ENCODE data around the gene DNER. TPM values are rescaled to one million over a fixed set of nuclear protein-coding genes. Genes with fewer than 3 reads are reported as not detected.

DNER gene
- total RNA-seq, 1 experiment from 2014 or later = 8.4 TPM

DNA sequence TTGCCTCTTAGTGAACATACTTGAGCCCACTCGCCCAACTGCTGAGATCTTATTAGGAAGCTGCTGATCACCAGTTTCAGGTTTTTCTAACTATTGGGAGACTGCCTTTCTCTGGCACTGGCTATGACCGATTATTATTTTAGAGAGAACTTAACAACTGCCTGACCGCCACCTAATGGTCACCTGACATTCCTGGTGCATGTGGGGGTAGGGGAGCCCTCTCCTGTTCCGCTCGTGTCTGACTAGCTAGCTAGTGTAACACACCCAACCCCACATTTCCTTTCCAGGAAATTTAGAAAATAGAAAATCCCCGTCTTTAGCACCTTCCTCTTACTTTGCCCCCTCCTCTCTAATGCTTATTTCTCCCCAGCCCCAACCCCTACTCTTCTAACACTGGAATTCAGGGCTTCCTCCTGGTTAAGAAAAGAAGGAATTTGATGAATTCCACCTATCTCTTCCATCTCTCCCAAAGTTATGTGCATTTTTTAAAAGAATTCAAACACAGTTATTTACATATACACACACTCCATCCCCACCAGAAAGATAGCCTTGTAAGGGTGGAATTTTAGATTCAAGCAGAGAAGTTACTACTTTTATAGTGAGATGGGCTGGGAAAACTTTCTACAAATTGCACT is 19.4 kb upstream of the DNER start:
- no peak overlapping the region for H3K27ac ChIP-seq (ENCODE audit: low read depth, low read length, poor library complexity, severe bottlenecking)
- H3K4me1 ChIP-seq (ENCODE audit: insufficient read depth, low read length, poor library complexity, severe bottlenecking) = no peaks in the 10 kb centered on the region
- no peaks in the 10 kb centered on the region for H3K27me3 ChIP-seq (replicated peaks; ENCODE audit: insufficient read depth, low read depth, low read length, poor library complexity)
- no peak for DNase-seq (ENCODE audit: low spot score)
- CTCF ChIA-PET = no interaction called here
- BruUV-seq (replicated peaks) = no TSS peak
- POLR2A ChIA-PET (ENCODE audit: low non-redundant PET) = no interaction called here
- intact Hi-C loops (cut with micrococcal nuclease; ENCODE audit: unreplicated experiment) = no loop called here
- peaks cover 10% of the 10 kb centered on the region for H3K9me3 ChIP-seq (ENCODE audit: low read depth, low read length, poor library complexity, severe bottlenecking)
- no peaks in the 10 kb centered on the region for H3K36me3 ChIP-seq (ENCODE audit: insufficient read depth, low read length, poor library complexity, severe bottlenecking)
- no peak for TF ChIP-seq CTCF (conservative IDR thresholded peaks at IDR 0.05; ENCODE audit: low read depth, low read length)
- no peak for TF ChIP-seq EZH2 (IDR thresholded peaks at IDR 0.05; ENCODE audit: borderline replicate concordance, low read depth, low read length, poor library complexity, severe bottlenecking)
- H3K4me3 ChIP-seq (ENCODE audit: low read depth, low read length, poor library complexity, severe bottlenecking) = no peak overlapping the region

- DNase-seq (ENCODE audit: low spot score) = no peak
- intact Hi-C loops (cut with micrococcal nuclease; ENCODE audit: unreplicated experiment) = no loop called here
- Histone ChIP-seq H3K4me1 (ENCODE audit: insufficient read depth, low read length, poor library complexity, severe bottlenecking) (no peaks in the 10 kb centered on the region), H3K36me3 (ENCODE audit: insufficient read depth, low read length, poor library complexity, severe bottlenecking) (no peaks in the 10 kb centered on the region), H3K9me3 (ENCODE audit: low read depth, low read length, poor library complexity, severe bottlenecking) (peaks cover 4% of the 10 kb centered on the region), H3K4me3 (ENCODE audit: low read depth, low read length, poor library complexity, severe bottlenecking) (no peak overlapping the region), H3K27ac (ENCODE audit: low read depth, low read length, poor library complexity, severe bottlenecking) (no peak overlapping the region), H3K27me3 (replicated peaks; ENCODE audit: insufficient read depth, low read depth, low read length, poor library complexity) (no peaks in the 10 kb centered on the region)
- BruUV-seq (replicated peaks) = no TSS peak
- ChIA-PET CTCF (no interaction called here), POLR2A (ENCODE audit: low non-redundant PET) (no interaction called here)
- TF ChIP-seq EZH2 (IDR thresholded peaks at IDR 0.05; ENCODE audit: borderline replicate concordance, low read depth, low read length, poor library complexity, severe bottlenecking) = no peak
- TF ChIP-seq CTCF (conservative IDR thresholded peaks at IDR 0.05; ENCODE audit: low read depth, low read length) = no peak
Measured at GRCh38 chr2:229732897-229733296, 18.5 kb upstream of the DNER start.

DNA sequence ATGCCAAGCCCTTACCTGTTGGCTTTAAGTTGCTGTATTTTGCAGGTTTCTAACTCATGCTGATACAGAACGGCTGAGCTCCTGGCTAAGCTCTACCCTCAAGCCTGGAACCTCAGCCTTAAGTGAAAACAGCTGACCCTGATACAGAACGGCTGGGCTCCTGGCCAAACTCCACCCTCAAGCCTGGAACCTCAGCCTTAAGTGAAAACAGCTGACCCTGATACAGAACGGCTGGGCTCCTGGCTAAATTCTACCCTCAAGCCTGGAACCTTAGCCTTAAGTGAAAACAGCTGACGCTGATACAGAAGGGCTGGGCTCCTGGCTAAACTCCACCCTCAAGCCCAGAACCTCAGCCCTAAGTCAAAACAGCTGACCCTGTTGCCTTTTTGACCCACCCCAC is 17.6 kb upstream of the DNER start:
- CTCF ChIA-PET = no interaction called here
- H3K27me3 ChIP-seq (replicated peaks; ENCODE audit: insufficient read depth, low read depth, low read length, poor library complexity) = no peaks in the 10 kb centered on the region
- no peak overlapping the region for H3K27ac ChIP-seq (ENCODE audit: low read depth, low read length, poor library complexity, severe bottlenecking)
- no peaks in the 10 kb centered on the region for H3K4me1 ChIP-seq (ENCODE audit: insufficient read depth, low read length, poor library complexity, severe bottlenecking)
- POLR2A ChIA-PET (ENCODE audit: low non-redundant PET) = no interaction called here
- no peak for TF ChIP-seq CTCF (conservative IDR thresholded peaks at IDR 0.05; ENCODE audit: low read depth, low read length)
- no peak overlapping the region for H3K4me3 ChIP-seq (ENCODE audit: low read depth, low read length, poor library complexity, severe bottlenecking)
- peaks cover 3% of the 10 kb centered on the region for H3K9me3 ChIP-seq (ENCODE audit: low read depth, low read length, poor library complexity, severe bottlenecking)
- BruUV-seq (replicated peaks) = no TSS peak
- no peaks in the 10 kb centered on the region for H3K36me3 ChIP-seq (ENCODE audit: insufficient read depth, low read length, poor library complexity, severe bottlenecking)
- DNase-seq (ENCODE audit: low spot score) = peak; percentile 47
- intact Hi-C loops (cut with micrococcal nuclease; ENCODE audit: unreplicated experiment) = no loop called here
